GM21423 (cell line): Measurements from ENCODE around the gene FGF18.
"Not testable (repeated sequence)": the region's sequence is repeated elsewhere in the genome, so short reads cannot be mapped to it uniquely, and the experiment has no call there.

ENCODE experiments used
- ATAC-seq: cut with Tn5 transposase; IDR thresholded peaks from one replicate; pipeline ENCODE4 v1.9.1; 2021; ENCODE audit warnings: mild to moderate bottlenecking, moderate library complexity; ENCODE audit not compliant: unreplicated experiment

Gene FGF18

GRCh38 chr5:171492781-171493180, 73.3 kb downstream of the FGF18 start:
- ATAC-seq: no peak

DNA sequence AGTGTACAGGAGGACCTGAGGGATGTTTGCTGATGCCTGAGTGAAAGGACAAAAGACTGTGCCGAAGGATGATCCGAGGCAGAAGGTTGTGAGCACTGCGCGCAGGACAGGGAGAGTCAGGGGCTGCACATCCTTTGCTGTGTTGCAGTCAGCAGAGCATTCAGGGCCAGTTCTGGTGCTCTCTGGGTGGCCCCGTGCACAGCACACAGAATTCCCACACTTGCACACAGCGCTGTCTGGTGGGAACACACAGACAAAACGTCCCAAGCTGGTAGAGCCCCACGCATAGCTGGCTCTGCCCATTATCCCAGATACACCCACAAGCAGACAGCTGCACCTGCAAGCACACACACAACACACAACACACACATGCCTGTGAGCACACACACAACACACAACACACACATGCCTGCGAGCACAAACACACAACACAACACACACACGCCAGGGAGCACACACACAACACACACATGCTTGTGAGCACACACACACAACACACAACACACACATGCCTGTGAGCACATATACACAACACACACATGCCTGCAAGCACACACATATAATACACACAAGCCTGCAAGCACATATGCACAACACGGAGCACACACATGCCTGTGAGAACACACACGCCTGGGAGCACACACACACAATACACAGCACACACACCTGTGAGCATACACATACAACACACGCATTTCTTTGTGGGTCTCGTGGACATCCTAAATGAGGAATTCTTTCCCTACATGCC, 74.4 kb downstream of the FGF18 start:
- no peak for ATAC-seq

GRCh38 chr5:171494452-171495121, 75.1 kb downstream of the FGF18 start:
- no peak for ATAC-seq

DNA sequence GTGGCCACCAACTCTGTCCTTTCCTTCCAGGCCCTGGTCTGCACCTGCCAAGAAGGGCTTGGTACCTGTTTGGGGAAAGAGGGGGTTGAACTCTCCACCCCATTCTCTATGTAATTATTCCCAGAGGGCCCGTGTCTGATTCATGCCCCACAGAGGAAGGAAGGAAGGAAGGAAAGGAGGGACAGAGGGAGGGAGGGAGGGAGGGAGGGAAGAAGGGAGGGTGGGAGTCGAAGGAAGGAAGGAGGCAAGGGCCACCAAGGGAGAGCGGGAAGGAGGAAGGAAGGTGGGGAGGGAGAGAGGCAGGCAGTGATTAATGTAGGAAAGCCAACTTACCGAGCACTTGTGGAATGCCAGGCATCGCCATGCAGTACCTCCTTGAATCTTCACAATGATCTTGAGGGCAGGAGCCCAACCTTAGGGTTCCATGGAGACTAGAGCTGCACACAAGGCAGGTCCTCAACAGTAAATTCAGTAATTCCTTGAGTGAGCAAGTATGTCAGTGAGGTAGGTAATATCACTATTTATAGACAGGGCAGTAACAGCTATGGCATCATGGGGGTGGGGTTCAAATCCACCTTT, 75.8 kb downstream of the FGF18 start:
- no peak for ATAC-seq

- ATAC-seq: no peak
Measured at GRCh38 chr5:171496456-171496855, 77.0 kb downstream of the FGF18 start.

DNA sequence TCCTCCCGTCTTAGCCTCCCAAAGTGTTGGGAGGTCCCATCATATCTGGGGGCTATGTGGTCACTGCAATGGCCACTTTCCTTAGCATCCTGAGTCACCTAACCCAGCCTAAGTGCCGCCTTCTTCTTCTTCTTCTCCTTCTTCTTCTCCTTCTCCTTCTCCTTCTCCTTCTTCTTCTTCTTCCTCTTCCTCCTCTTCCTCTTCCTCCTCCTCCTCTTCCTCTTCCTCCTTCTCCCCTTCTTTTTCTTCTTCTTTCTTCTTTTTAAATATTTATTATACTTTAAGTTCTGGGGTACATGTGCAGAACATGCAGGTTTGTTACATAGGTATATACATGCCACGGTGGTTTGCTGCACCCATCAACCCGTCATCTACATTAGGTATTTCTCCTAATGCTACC, 78.0 kb downstream of the FGF18 start:
- not testable (repeated sequence) for ATAC-seq

GRCh38 chr5:171498166-171498565, 78.7 kb downstream of the FGF18 start:
- no peak for ATAC-seq

DNA sequence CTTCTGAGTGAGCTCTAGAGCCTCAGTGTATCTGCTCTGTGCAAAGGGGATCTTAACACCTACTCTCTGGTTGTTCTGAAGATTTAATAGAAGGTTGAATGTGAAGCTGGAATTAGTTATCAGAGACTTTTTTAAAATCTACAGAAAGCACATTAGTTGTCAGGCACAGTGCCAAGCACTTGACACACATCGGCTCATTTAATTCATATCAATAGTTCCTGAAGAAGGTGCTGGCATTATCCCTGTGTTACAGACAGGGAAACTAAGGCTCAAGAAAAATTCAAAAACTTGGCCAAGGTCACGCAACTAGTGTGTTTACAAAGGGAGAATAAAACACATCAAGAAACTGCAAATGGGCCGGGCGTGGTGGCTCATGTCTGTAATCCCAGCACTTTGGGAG, 80.2 kb downstream of the FGF18 start:
- ATAC-seq: no peak

DNA sequence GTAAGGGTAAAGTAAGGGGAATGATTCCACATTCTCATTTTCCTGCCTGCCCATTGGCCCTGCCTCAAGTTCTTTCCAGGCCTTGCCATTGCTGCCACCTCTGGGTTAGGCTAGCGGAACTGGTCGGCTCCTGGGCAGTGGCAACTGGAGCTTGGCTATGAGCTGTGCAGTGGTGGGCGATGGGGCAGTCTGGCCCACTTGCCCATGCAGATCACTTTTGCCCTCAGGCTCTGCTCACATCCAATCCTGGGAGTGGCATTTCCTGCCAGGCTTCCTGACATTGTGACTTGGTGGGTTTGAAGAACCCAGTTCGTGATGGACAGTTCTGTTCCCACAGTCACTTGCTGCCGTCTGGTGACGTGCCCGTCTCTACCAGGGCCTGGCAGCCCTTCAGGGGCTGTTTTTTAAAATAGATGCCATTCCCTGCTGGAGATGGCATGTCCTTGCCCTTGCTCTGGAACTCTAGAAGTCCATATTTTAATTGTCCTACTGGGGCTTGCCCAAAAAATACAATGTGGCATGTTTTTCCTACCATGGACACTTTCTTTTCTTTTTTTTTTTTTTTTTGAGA, 86.1 kb downstream of the FGF18 start:
- ATAC-seq: no peak

DNA sequence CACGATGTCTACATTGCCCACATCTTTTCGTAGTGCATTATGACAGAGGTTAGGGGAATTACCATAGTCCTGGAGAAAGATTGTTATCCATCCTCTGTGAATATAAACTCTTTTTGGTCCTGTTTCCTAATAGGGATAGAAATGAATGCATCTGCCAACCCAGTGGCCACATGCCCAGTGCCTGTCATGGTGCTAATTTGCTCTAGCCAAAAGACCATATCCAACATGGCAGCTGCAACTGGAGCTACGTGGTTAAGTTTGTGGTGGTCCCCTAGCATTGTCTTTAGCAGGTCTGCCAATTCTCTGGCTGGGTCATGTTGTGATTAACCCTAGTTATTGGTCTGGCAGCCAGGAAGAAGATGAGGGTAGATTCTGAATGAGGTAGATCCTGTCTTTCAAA, 87.5 kb downstream of the FGF18 start:
- ATAC-seq: no peak
